Naive thymus-derived CD8-positive, alpha-beta T cell (primary cell): ENCODE measurements around the gene FOXRED2. TPM values are rescaled to one million over a fixed set of nuclear protein-coding genes. Genes with fewer than 3 reads are reported as not detected.

ENCODE experiments used
- ATAC-seq, 2 donors: fragments of 150-1000 bp; cut with Tn5 transposase in 1 of 2; sonication (Bioruptor Pico), chemical (Tn5 transposase) in 1 of 2; 1 replicate in 1 of 2; 2 replicates in 1 of 2; pipeline ENCODE4 v1.10.0; 2021; ENCODE audit warnings: mild to moderate bottlenecking in 2 of 2, moderate library complexity in 2 of 2
- POLR2A ChIA-PET: fragments of 350-600 bp; sonication (Branson Sonifier 250); formaldehyde crosslinking; loops from one replicate; lab custom pipeline; 2021; ENCODE audit warnings: antibody characterized with exemption; lab: Charles Lee
- DNase-seq, 10 donors: peaks; one replicate each; pipeline versions ENCODE4 v3.0.0 to v3.0.0-alpha.2; 2020 to 2022
- H3K27ac Mint-ChIP-seq, 10 donors: one replicate each; pipeline ENCODE4 v1.8.0; 2020 to 2022; ENCODE audit warnings: mild to moderate bottlenecking in 10 of 10, mixed read lengths in 10 of 10, moderate library complexity in 4 of 10, inconsistent platforms in 1 of 10
- H3K27me3 Mint-ChIP-seq, 5 donors: one replicate each; pipeline ENCODE4 v1.8.0; 2021 to 2022; ENCODE audit warnings: mixed read lengths in 5 of 5
- H3K36me3 Mint-ChIP-seq, 3 donors: one replicate each; pipeline ENCODE4 v1.8.0; 2020 to 2022; ENCODE audit warnings: mixed read lengths in 3 of 3, mild to moderate bottlenecking in 2 of 3, inconsistent platforms in 1 of 3
- H3K4me1 Mint-ChIP-seq, 4 donors: one replicate each; pipeline ENCODE4 v1.8.0; 2021 to 2022; ENCODE audit warnings: mixed read lengths in 4 of 4
- H3K4me3 Mint-ChIP-seq, 10 donors: one replicate each; pipeline ENCODE4 v1.8.0; 2020 to 2022; ENCODE audit warnings: mild to moderate bottlenecking in 10 of 10, mixed read lengths in 10 of 10, moderate library complexity in 6 of 10, inconsistent platforms in 1 of 10
- H3K9me3 Mint-ChIP-seq, 9 donors: one replicate each; pipeline ENCODE4 v1.8.0; 2020 to 2022; ENCODE audit warnings: mixed read lengths in 9 of 9, mild to moderate bottlenecking in 3 of 9, inconsistent platforms in 1 of 9, moderate library complexity in 1 of 9
- polyA plus RNA-seq, 3 donors: library from polyadenylated mRNA; unstranded; fragments of 300-500 nt; fragmentation: Illumina TruSeq; gene quantifications; one replicate each; pipeline ENCODE4 v1.2.3, GENCODE V29; 2021
- total RNA-seq, 8 experiments: library from RNA in 2 of 8; stranded (reverse) in 2 of 8; gene quantifications; one replicate each; pipeline ENCODE4 v1.2.3 and lab custom pipeline; 2021 to 2026

Gene FOXRED2
- total RNA-seq: 1 to 10 TPM; 6.7 to 6.8 TPM
- 1 to 10 TPM; 1.8 to 6.8 (median 3.9) TPM for polyA plus RNA-seq
- total RNA-seq (lab: John Stamatoyannopoulos, UW): 3.0 to 10.7 (median 4.1) reads per million in 6 experiments

DNA sequence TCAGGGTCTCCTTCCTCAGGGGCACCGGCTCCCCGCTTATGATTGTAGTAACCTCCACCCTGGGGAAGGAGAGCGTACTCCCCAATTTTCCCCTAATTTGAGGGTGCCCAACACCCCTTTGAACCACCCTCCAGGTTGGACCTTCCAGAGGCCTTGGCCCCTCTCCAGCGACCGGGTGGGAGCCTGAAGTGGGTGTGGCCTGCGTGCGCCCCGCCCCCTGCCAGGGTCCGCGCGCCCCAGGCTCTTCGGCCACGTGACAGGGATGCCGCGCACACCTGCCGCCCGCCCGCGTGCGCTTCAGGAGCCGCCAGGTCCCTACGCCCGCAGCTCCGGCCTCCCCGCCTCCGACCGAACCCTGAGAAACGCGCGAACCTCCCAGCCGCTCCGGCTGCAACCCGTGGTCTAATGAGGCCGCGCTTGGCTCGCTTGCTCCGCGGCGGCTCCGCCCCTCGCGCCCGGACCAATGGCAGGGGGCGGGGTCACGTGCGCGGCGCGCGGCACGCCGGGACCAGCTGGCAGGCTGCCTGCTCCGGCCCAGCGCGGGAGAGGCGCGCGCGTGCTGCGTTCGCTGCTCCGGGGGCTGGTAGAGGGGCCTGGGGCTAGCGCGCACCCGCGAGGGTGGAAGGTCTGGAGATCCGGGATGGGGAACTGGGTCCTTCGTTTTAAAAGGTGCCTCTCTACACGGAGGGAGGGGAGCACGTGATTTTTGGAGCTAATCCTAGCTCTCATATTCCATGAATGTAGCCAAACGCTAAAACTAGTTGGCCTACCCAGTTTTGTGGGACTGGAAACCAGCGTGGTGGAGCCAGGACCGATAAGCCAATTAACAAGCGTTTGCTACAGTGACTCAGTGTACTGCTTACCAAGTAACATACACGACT lies at the start of gene FOXRED2:
Gene FOXRED2 (minus strand): TSS at position 404 of the 881 bp plus-strand sequence. CDS start 618 bp downstream, outside the sequence.
- H3K9me3 Mint-ChIP-seq: no peaks in the 10 kb centered on the region
- peak within 1 kb of the TSS; percentile 14 to 92 (median 78) for H3K27ac Mint-ChIP-seq
- ATAC-seq (peak; percentile 94 to 95), DNase-seq (peak; percentile 84 to 93 (median 90))
- H3K27me3 Mint-ChIP-seq: no peaks in the 10 kb centered on the region
- POLR2A ChIA-PET: interaction anchor here (0.7 to 3.2 kb wide), 17 partner anchors 9 to 383 kb away, joined by 3 to 30 read pairs (median 4); partner anchors contain the start of genes EIF3D, MYH9 and TXN2
- peak within 1 kb of the TSS; percentile 67 to 85 (median 80) for H3K4me3 Mint-ChIP-seq
- H3K36me3 Mint-ChIP-seq: peaks cover 0 to 30% (median 16%) of the 10 kb centered on the region in 3 donors
- peaks cover 13 to 31% (median 19%) of the 10 kb centered on the region in 4 donors for H3K4me1 Mint-ChIP-seq

DNA sequence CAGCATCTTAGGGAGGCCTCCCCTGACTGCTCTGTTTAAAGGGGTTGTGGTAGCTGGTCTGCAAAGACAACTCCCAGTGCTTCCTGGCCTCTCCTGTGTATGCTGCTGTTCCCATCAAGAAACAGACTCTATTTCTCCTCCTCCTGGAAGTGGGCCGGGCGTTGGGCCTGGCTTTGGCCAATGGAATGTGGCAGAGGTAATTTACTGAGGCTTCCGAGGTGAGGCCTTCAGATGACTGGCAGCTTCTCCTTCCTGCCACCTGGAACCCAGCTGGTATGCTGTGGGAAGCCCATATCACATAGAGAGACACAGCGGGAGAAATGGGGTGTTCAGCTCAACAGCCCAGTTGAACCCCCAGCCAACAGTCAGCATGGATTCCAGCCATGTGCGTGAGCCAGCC lies 47.3 kb upstream of the FOXRED2 start:
- ATAC-seq (no peak), DNase-seq (no peak)
- H3K9me3 Mint-ChIP-seq: no peaks in the 10 kb centered on the region
- no peaks in the 10 kb centered on the region for H3K36me3 Mint-ChIP-seq
- H3K27ac Mint-ChIP-seq: no peak overlapping the region
- POLR2A ChIA-PET: interaction anchor here (0.6 kb wide), 1 partner anchor 251 kb away, joined by 3 read pairs; no protein-coding TSS in a partner anchor
- peaks cover 8 to 37% (median 19%) of the 10 kb centered on the region in 5 donors for H3K27me3 Mint-ChIP-seq
- H3K4me1 Mint-ChIP-seq: peaks cover 0 to 23% (median 1%) of the 10 kb centered on the region in 4 donors
- no peak overlapping the region for H3K4me3 Mint-ChIP-seq

DNA sequence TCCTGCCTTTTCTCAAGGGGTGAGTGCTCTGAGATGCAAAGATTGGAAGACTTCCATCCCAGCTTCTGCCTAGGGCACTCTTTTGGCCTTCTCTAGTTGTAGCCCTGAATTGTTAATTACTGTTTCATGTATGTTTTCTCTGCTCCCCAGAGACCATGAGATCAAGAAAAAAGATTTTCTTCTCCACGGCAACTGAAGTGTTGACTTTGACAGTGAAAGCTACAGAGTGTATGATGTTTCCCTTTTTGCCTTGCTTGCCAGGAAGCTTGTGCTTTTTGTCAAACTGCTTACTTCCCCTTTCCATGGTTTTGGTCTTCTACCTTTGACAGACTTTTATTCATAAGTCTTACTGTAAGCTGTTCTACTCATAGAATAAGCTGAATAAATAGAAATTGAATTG lies 45.4 kb upstream of the FOXRED2 start:
- no peak for DNase-seq
- Mint-ChIP-seq H3K27me3 (peaks cover 7 to 38% (median 21%) of the 10 kb centered on the region in 5 donors), H3K27ac (peak overlapping the region in 1 of 10 donors; percentile 50), H3K4me1 (peaks cover 0 to 24% (median under 1%) of the 10 kb centered on the region in 4 donors), H3K4me3 (no peak overlapping the region), H3K36me3 (no peaks in the 10 kb centered on the region), H3K9me3 (no peaks in the 10 kb centered on the region)
- ATAC-seq: no peak
- POLR2A ChIA-PET: no interaction called here

DNA sequence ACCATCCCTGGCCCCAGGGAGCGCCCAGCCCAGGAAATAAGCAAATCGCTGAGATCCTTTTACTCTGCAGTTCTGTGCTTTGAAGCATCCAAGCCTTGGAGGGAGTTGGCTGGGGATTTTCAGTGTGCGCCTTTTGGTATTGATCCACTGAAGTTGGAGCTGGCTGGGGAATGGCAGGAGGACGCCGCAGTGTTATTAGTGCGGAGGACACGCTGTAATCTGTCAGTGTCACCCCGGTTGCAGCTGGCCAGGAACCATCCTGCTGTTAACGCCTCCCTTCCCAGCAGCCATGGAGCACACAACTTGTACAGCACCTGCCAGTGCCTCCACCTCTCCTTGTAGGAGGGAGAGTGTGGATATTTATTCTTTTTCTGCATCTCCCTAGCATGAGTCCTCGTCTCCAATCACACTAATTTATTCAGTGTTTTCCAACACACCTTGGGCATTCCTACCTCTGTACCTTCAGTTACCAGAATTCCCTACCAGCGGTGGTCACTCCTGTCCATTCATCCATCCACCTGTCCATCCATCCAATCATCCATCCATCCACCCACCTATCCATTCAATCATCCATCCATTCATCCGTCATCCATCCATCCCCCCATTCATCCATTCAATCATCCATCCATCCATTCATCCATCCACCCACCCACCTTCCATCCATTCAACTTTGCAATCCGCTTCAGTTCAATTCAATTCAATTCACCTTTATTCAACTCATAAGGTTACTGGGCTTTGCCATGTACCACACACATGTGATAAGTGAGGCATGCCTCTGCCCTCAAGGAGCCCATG lies 44.1 kb upstream of the FOXRED2 start:
- Mint-ChIP-seq H3K4me3 (no peak overlapping the region), H3K4me1 (peaks cover 0 to 26% (median 1%) of the 10 kb centered on the region in 4 donors), H3K27me3 (peaks cover 10 to 45% (median 28%) of the 10 kb centered on the region in 5 donors), H3K9me3 (no peaks in the 10 kb centered on the region), H3K27ac (peak overlapping the region in 1 of 10 donors; percentile 11), H3K36me3 (no peaks in the 10 kb centered on the region)
- POLR2A ChIA-PET: no interaction called here
- no peak for ATAC-seq
- DNase-seq: no peak

DNA sequence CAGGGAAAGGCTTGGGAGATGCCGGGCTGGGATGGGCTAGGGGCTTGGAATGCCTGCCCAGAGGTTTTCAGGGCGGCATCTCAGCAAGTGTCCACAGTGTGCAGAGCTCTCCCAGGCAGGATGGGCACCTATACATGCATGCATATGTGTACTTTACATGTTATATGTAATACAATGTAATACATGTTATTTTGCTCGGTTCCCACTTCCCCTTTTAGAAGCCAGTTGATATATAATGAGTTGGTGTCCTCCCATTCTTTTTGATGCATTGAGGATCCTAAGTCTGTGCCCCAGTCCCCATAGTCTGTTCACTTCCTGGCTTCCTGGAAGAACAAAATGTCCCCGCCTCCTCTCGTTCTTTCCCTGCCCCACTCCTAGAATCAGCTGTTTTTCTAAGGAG lies 42.2 kb upstream of the FOXRED2 start:
- peaks cover 9 to 44% (median 28%) of the 10 kb centered on the region in 5 donors for H3K27me3 Mint-ChIP-seq
- H3K36me3 Mint-ChIP-seq: no peaks in the 10 kb centered on the region
- DNase-seq: no peak
- peak overlapping the region in 1 of 10 donors; percentile 21 for H3K27ac Mint-ChIP-seq
- peaks cover 0 to 23% (median 1%) of the 10 kb centered on the region in 4 donors for H3K4me1 Mint-ChIP-seq
- POLR2A ChIA-PET: no interaction called here
- no peak overlapping the region for H3K4me3 Mint-ChIP-seq
- no peaks in the 10 kb centered on the region for H3K9me3 Mint-ChIP-seq
- ATAC-seq: no peak

DNA sequence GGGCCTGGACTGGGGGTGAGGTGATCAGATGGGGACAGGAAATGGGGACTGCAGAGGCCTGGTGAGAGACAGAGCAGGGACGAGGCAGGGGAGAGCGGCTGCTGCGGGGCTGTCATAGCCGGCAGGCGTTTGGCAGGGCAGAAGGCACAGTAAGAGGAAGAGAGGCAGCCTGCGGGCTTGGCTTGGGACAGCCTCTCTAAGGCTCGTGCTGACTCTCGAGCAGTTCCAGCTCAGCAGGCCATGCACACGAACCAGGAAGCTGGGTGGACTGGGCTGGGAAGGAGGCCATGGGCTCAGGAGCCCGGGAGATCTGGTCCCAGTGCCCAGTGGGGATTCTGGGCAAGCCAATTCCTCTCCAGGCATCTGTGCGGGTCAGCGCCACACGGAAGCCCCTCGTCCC lies 41.8 kb upstream of the FOXRED2 start:
- POLR2A ChIA-PET: no interaction called here
- DNase-seq (no peak), ATAC-seq (no peak)
- Mint-ChIP-seq H3K27me3 (peaks cover 7 to 40% (median 28%) of the 10 kb centered on the region in 5 donors), H3K4me1 (peaks cover 0 to 21% (median 1%) of the 10 kb centered on the region in 4 donors), H3K9me3 (no peaks in the 10 kb centered on the region), H3K36me3 (no peaks in the 10 kb centered on the region), H3K4me3 (no peak overlapping the region), H3K27ac (no peak overlapping the region)

DNA sequence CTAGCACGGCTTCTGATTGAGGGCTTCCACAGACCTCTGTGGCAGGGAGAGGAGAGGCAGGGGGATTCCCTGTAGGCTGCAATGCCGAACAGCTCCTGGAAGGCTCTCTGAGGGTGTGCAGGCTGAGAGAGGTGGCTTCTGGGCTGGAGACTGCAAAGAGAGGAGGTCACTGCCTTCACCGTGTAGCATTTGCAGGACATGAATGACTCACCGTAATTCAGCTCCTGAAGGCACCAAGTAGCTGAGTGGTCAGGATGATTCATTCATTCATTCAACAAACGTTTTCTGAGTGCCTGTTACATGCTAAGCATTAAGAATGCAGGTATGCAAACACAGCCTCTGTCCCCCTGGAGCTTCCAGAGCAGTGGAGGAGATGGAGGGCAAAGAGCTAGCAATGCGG lies 40.1 kb upstream of the FOXRED2 start:
- Mint-ChIP-seq H3K4me3 (no peak overlapping the region), H3K4me1 (peaks cover 0 to 11% (median 3%) of the 10 kb centered on the region in 4 donors), H3K27ac (peak overlapping the region in 1 of 10 donors; percentile 46), H3K27me3 (peaks cover 7 to 40% (median 24%) of the 10 kb centered on the region in 5 donors), H3K36me3 (no peaks in the 10 kb centered on the region), H3K9me3 (no peaks in the 10 kb centered on the region)
- POLR2A ChIA-PET: no interaction called here
- ATAC-seq (no peak), DNase-seq (no peak)

DNA sequence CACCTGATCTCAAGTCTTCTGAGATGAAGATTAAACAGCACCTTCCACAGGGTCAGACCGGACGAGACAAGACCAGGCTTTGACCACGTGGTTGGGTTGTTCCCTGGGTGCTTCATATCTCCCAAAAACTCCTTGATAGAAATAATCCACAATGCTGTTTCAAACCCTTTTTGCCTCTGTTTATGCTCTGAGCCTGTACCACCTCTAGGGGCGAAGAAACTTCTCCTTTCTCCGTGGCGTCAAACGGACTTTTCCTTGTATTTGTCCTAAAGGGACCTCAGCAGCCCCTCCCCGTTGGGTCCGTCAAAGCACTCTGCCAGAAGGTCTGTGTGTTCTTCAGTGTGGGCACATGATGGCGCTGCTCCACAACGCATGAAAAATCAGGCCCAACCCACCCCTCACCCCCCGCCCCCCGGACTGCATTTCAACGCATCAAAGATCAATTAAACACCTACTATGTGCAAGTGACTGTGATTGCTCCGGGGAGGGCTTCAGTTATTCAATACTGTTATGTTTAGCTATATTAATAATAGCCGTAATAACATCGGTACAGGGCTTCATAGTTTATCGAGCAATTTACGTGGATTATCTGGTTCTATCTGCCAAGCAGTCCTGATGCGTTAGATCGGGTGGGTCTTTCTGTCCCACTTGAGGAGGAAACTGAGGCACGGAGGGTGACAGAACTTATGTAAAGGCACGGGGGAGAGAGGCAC lies 39.4 kb upstream of the FOXRED2 start:
- peaks cover 0 to 10% (median 5%) of the 10 kb centered on the region in 4 donors for H3K4me1 Mint-ChIP-seq
- H3K36me3 Mint-ChIP-seq: no peaks in the 10 kb centered on the region
- H3K4me3 Mint-ChIP-seq: no peak overlapping the region
- H3K27ac Mint-ChIP-seq: peak overlapping the region in 1 of 10 donors; percentile 53
- peaks cover 4 to 36% (median 23%) of the 10 kb centered on the region in 5 donors for H3K27me3 Mint-ChIP-seq
- POLR2A ChIA-PET: no interaction called here
- DNase-seq (peak in 2 of 10 donors; percentile 10 to 20), ATAC-seq (peak in 1 of 2 donors; percentile 38)
- no peaks in the 10 kb centered on the region for H3K9me3 Mint-ChIP-seq

DNA sequence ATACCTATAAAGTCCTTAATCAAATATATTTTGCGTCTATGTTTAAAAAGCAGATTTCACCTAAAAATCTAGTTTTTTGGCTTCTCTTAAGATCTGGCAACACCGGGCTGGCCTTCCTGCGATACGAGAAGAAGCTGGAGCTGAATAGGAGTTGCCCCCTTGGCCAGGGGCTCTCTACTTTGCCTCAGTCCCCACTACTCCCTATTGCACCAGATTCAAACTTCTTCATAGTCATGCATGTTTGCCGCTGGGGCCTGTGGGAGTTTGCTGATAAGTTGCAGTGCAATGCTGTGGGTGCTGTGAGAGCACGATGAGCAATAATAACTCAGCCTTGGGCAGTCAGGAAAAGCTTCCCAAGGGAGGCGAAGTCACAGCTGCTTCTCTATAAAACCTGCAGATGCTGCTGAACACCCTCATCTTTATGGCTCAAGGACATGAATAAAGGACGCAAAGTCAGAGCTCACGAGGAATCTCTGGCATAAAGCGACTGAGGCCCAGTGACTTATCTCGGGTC lies 37.3 kb upstream of the FOXRED2 start:
- Mint-ChIP-seq H3K36me3 (no peaks in the 10 kb centered on the region), H3K9me3 (no peaks in the 10 kb centered on the region), H3K4me3 (no peak overlapping the region), H3K27ac (no peak overlapping the region), H3K4me1 (peaks cover 0 to 9% (median 3%) of the 10 kb centered on the region in 4 donors), H3K27me3 (peaks cover 2 to 19% (median 11%) of the 10 kb centered on the region in 5 donors)
- POLR2A ChIA-PET: no interaction called here
- no peak for DNase-seq
- ATAC-seq: no peak

DNA sequence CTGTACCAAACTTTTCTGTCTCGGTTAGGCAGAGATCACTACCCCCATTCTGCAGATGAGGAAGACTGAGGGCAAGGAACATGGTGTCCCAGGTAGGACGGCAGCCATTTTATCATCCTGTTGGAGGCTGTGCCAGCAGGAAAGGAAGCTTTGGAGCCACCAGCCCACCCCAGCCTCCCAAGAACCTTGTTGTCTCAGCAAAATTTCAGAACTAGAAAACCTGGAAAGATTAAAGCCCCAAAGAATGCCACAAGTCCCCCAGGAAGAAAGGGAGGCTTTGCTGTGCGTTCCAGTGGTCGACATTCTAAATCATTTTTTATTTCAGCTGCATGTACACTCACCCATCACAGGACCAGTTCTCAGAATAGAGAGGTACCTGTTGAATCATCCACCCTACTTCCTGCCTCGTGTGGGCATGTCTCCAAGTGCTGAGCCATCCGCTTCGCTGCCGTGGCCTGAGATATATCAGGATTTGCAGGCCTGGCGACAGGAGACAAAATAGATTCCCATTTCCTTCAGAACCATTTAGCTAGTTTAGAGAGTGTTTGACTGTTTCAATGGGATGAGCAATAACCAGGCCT lies 35.1 kb upstream of the FOXRED2 start:
- H3K27ac Mint-ChIP-seq: peak overlapping the region in 4 of 10 donors; percentile 12 to 70 (median 46)
- DNase-seq: no peak
- H3K36me3 Mint-ChIP-seq: no peaks in the 10 kb centered on the region
- peaks cover 0 to 7% (median 3%) of the 10 kb centered on the region in 4 donors for H3K4me1 Mint-ChIP-seq
- no peaks in the 10 kb centered on the region for H3K9me3 Mint-ChIP-seq
- POLR2A ChIA-PET: interaction anchor here (0.7 kb wide), 1 partner anchor 254 kb away, joined by 5 read pairs; no protein-coding TSS in a partner anchor
- H3K4me3 Mint-ChIP-seq: no peak overlapping the region
- H3K27me3 Mint-ChIP-seq: peaks cover 2 to 13% (median 6%) of the 10 kb centered on the region in 5 donors
- ATAC-seq: peak; percentile 44 to 46

DNA sequence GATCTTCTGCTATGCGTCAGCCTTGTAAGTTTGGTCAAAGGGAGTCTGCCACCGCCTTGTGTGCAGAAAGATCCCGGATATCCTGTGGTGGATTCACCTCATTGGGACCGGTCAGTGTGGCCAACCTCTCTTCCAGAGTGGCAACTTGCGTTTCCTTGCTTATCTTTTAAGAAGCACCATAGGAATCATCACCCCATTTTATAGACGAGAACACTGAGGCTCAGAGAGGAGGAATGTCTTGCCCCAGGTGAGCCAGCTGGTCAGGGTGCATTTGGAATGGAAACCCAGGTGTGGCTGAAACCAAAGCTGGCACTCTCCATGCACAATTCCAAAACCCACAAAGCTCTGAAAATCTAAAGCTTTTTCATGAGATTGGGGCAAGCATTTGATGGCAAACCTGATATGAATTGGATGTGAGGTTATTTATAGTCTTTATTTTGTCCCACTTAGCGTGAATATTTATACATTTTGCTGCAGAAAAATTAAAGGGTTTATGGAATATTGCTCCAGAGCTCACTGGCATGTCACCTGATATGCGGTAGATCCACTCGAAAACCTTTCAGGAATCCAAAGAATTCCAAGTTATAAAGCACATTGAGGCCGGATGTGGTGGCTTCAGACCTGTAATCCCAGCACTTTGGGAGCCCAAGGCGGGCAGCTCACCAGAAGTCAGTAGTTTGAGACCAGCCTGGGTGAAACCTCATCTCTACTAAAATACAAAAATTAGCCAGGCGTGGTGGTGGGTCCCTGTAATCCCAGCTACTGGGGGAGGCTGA lies 34.2 kb upstream of the FOXRED2 start:
- H3K9me3 Mint-ChIP-seq: no peaks in the 10 kb centered on the region
- no peak overlapping the region for H3K27ac Mint-ChIP-seq
- H3K4me1 Mint-ChIP-seq: peaks cover 0 to 7% (median 2%) of the 10 kb centered on the region in 4 donors
- ATAC-seq (no peak), DNase-seq (no peak)
- H3K36me3 Mint-ChIP-seq: no peaks in the 10 kb centered on the region
- H3K4me3 Mint-ChIP-seq: no peak overlapping the region
- H3K27me3 Mint-ChIP-seq: peaks cover 0 to 5% (median under 1%) of the 10 kb centered on the region in 5 donors
- POLR2A ChIA-PET: interaction anchor here (0.6 kb wide), 1 partner anchor 8 kb away, joined by 4 read pairs; no protein-coding TSS in a partner anchor
